NCI-H774 (cell line): ENCODE results near the gene ZNF24.
A peak's percentile ranks its signal among the peaks of the same experiment; 100 is the strongest.

Experiments
- DNase-seq: peaks from one replicate; lab custom pipeline; 2025; lab: John Stamatoyannopoulos, UW

ZNF24 gene

GRCh38 chr18:35290094-35290735 is 54.0 kb downstream of the ZNF24 start, which contains the start of gene ZSCAN30:
ZSCAN30 (minus strand) TSS chr18:35290229; CDS start chr18:35264352, 25,877 bp downstream.
- DNase-seq: peak; percentile 94

DNA sequence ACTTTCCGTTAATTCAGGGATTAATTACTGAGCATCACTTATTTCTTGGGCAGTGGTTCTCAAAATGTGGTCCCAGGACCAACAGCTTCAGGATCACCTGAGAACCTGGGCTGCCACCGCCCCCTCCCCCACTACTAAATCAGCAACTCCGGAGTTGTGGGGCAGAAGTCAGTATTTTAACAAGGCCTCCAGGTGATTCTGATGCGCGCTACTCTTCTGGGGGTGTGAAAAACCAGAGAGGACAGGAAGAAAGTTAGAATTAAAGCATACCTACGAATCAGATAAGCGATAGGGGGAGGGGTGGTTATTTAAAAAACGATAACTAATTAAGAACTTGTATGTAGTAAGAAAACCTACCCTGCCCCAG is 54.5 kb downstream of the ZNF24 start:
- DNase-seq: peak; percentile 23

DNA sequence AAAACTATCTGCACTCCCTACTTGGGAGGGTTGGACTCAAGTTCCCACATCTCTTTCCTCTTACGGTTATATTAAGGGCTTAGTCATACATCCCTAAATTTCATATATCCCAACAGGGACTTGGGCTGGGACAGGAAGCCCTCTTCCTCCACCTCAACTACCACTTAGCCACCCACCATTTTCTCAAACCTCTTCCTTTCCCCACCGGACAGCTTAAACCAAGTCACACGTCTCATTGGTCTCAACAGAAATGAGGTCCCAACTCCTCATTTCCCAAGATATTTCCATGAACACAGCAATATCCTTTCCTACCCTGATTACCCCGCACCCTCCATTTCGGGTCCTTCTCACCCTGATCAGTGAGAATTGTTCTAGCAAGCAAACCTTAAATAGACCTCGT is 54.9 kb downstream of the ZNF24 start:
- DNase-seq: no peak

- no peak for DNase-seq
Measured at GRCh38 chr18:35284841-35285240, 59.4 kb downstream of the ZNF24 start.

DNA sequence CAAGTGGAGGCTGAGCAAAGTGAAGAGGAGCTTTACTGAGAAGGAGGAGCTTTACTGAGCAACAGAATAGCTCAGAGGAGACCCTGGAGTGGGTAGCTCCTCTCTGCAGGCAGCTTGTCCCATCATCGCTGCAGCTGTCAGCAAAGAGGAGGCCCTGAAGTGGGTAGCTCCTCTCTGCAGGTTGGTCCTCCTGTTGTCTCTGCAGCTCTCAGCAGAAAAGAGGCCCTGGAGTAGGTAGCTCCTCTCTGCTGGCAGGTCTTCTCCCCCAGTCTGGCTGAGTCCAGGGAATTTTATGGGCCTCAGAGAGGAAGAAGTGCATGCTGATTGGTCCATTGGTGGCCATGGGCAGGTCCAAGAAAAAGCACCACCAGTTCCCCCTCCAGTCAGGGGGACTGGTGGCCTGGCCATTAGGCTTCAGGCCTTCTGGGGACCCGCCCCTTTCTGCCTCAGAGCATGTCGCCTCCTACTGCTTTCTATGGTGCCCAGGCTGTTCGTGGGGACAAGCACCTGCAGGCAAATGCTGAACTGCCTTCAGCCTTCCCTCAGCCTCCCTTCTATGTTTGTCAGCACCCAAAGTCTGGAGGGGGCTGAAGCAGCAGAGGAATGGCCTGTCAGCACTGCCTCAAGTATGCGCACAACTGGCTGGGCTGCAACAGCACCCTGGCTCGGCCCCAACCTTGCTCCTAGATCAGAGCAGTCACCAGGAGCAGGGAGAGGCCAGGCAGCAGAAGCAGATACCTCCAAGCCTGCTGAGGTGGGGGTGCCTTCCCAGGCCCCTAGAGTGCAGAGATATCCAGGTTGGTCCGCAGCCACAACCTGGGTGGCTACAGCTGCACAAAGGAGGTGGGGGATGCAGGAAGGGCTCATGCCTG is 60.1 kb downstream of the ZNF24 start:
- DNase-seq: no peak

- DNase-seq: no peak
Measured at GRCh38 chr18:35282353-35282752, 61.9 kb downstream of the ZNF24 start.
